OCI-LY1 (cell line): ENCODE data around the gene DSTYK.

Source experiments
- H2AFZ ChIP-seq: fragments of 200-600 bp; sonication (generic), shearing (Covaris generic); 2 replicates; pipeline ENCODE4 v1.6.0; 2014; ENCODE audit warnings: antibody characterized with exemption, mild to moderate bottlenecking, low read length
- H3F3A ChIP-seq: fragments of 200-600 bp; sonication (generic), shearing (Covaris generic); 2 replicates; pipeline ENCODE4 v1.6.0; 2014; ENCODE audit warnings: mild to moderate bottlenecking, antibody characterized with exemption, low read length, moderate library complexity; ENCODE audit not compliant: insufficient read depth
- H3K27ac ChIP-seq: fragments of 200-600 bp; sonication (generic); 2 replicates; pipeline ENCODE4 v1.5.1; 2014; ENCODE audit warnings: low read length, mixed run types, mild to moderate bottlenecking, low read depth; ENCODE audit not compliant: poor library complexity, severe bottlenecking
- H3K27me3 ChIP-seq: fragments of 200-600 bp; sonication (generic); 2 replicates; pipeline ENCODE4 v1.6.0; 2014; ENCODE audit warnings: antibody characterized with exemption, mild to moderate bottlenecking, low read length, moderate library complexity; ENCODE audit not compliant: insufficient read depth
- H3K36me3 ChIP-seq: fragments of 200-600 bp; sonication (generic); 2 replicates; pipeline ENCODE4 v1.6.1; 2014; ENCODE audit warnings: mild to moderate bottlenecking, antibody characterized with exemption, low read length, moderate library complexity, mixed read lengths; ENCODE audit not compliant: insufficient read depth
- H3K4me1 ChIP-seq: fragments of 200-600 bp; sonication (generic); 2 replicates; pipeline ENCODE4 v1.5.1; 2014; ENCODE audit warnings: mild to moderate bottlenecking, low read length, moderate library complexity; ENCODE audit not compliant: insufficient read depth, severe bottlenecking
- H3K4me2 ChIP-seq: fragments of 200-600 bp; sonication (generic), shearing (Covaris generic); 2 replicates; pipeline ENCODE4 v1.6.1; 2014; ENCODE audit warnings: low read length
- H3K4me3 ChIP-seq: fragments of 200-600 bp; sonication (generic); 2 replicates; pipeline ENCODE4 v1.5.1; 2014; ENCODE audit warnings: low read length, low read depth, mild to moderate bottlenecking, mixed read lengths; ENCODE audit not compliant: poor library complexity, severe bottlenecking
- H3K79me2 ChIP-seq: fragments of 200-600 bp; shearing (Covaris generic); 2 replicates; pipeline ENCODE4 v1.6.1; 2016; ENCODE audit warnings: mixed run types, low read length, mixed read lengths; ENCODE audit not compliant: insufficient read depth
- H3K9ac ChIP-seq: fragments of 200-600 bp; sonication (generic), shearing (Covaris generic); 2 replicates; pipeline ENCODE4 v1.6.1; 2014; ENCODE audit warnings: mild to moderate bottlenecking, low read length, mixed read lengths
- H3K9me2 ChIP-seq: fragments of 200-600 bp; sonication (generic), shearing (Covaris generic); 2 replicates; pipeline ENCODE4 v1.6.1; 2014; ENCODE audit warnings: low read depth, mild to moderate bottlenecking, low read length, mixed read lengths
- H3K9me3 ChIP-seq: fragments of 200-600 bp; shearing (Covaris generic); 2 replicates; pipeline ENCODE4 v1.6.1; 2014; ENCODE audit warnings: low read length, mixed read lengths
- H4K20me1 ChIP-seq: fragments of 200-600 bp; sonication (generic), shearing (Covaris generic); 2 replicates; pipeline ENCODE4 v1.6.0; 2016; ENCODE audit warnings: mild to moderate bottlenecking, low read length; ENCODE audit not compliant: insufficient read depth
- CTCF ChIP-seq: fragments of 200-600 bp; sonication (generic), shearing (Covaris generic); IDR thresholded peaks from 2 replicates; pipeline ENCODE4 v1.5.1; 2017; ENCODE audit warnings: mild to moderate bottlenecking, antibody characterized with exemption, low read length, moderate library complexity, mixed read lengths
- EZH2 ChIP-seq: fragments of 200-600 bp; sonication (generic), shearing (Covaris generic); IDR thresholded peaks from 2 replicates; pipeline ENCODE4 v1.8.0; 2017; ENCODE audit warnings: borderline replicate concordance, mixed run types, mild to moderate bottlenecking, antibody characterized with exemption, low read length, moderate library complexity, mixed read lengths

DSTYK gene

GRCh38 chr1:205140113-205140512, 71.4 kb downstream of the DSTYK start:
- Histone ChIP-seq H3K4me3 (no peak overlapping the region), H2AFZ (no peak overlapping the region), H3K4me1 (no peaks in the 10 kb centered on the region), H3K27me3 (no peaks in the 10 kb centered on the region), H3K9ac (no peak overlapping the region), H3K4me2 (no peak overlapping the region), H3K9me2 (no peaks in the 10 kb centered on the region), H3K36me3 (no peaks in the 10 kb centered on the region), H3K27ac (no peak overlapping the region), H4K20me1 (no peaks in the 10 kb centered on the region), H3K79me2 (no peaks in the 10 kb centered on the region), H3K9me3 (no peaks in the 10 kb centered on the region), H3F3A (no peaks in the 10 kb centered on the region)
- TF ChIP-seq EZH2 (no peak), CTCF (no peak)

- H3K79me2 ChIP-seq, result no peaks in the 10 kb centered on the region
- no peaks in the 10 kb centered on the region for H3K9me3 ChIP-seq
- H3K9me2 ChIP-seq, result no peaks in the 10 kb centered on the region
- H3K27ac ChIP-seq, result no peak overlapping the region
- H3K27me3 ChIP-seq, result no peaks in the 10 kb centered on the region
- H3K4me1 ChIP-seq, result no peaks in the 10 kb centered on the region
- no peak overlapping the region for H3K9ac ChIP-seq
- no peaks in the 10 kb centered on the region for H4K20me1 ChIP-seq
- H3K36me3 ChIP-seq, result no peaks in the 10 kb centered on the region
- H2AFZ ChIP-seq, result no peak overlapping the region
- H3K4me2 ChIP-seq, result no peak overlapping the region
- TF ChIP-seq EZH2, result no peak
- no peak for TF ChIP-seq CTCF
- no peaks in the 10 kb centered on the region for H3F3A ChIP-seq
- no peak overlapping the region for H3K4me3 ChIP-seq
These were observed 73.6 kb downstream of the DSTYK start for GRCh38 chr1:205137901-205138300.

GRCh38 chr1:205133287-205133686, 78.2 kb downstream of the DSTYK start:
- Histone ChIP-seq H3K4me1 (no peaks in the 10 kb centered on the region), H3K27me3 (0 out of 2 replicates have a peak, but pooled peaks cover 5% of the 10 kb centered on the region), H2AFZ (no peak overlapping the region), H3F3A (no peaks in the 10 kb centered on the region), H3K9me3 (no peaks in the 10 kb centered on the region), H3K9me2 (no peaks in the 10 kb centered on the region), H3K4me2 (no peak overlapping the region), H3K9ac (no peak overlapping the region), H3K27ac (no peak overlapping the region), H4K20me1 (no peaks in the 10 kb centered on the region), H3K79me2 (no peaks in the 10 kb centered on the region), H3K36me3 (no peaks in the 10 kb centered on the region), H3K4me3 (no peak overlapping the region)
- no peak for TF ChIP-seq CTCF
- no peak for TF ChIP-seq EZH2
